Tibial nerve (tissue), 4 donors: ENCODE measurements around the gene ZBTB16. TPM values are rescaled to one million over a fixed set of nuclear protein-coding genes. Genes with fewer than 3 reads are reported as not detected.
A peak's percentile ranks its signal among the peaks of the same experiment; 100 is the strongest.

Experiments used
- DNase-seq, 2 donors: peaks; one replicate each; pipeline ENCODE4 v3.0.0-alpha.2; 2019; ENCODE audit warnings: low spot score in 2 of 2
- H3K27ac ChIP-seq, 4 donors: fragments of 200-600 bp; sonication (generic) in 3 of 4; one replicate each; pipeline ENCODE4 v1.5.1; 2017 to 2019; ENCODE audit warnings: mild to moderate bottlenecking in 1 of 4
- H3K27me3 ChIP-seq, 2 donors: fragments of 200-600 bp; sonication (generic) in 1 of 2; one replicate each; pipeline versions ENCODE4 v1.5.1 to v1.6.0; 2017 to 2019
- H3K36me3 ChIP-seq, 3 donors: fragments of 200-600 bp; sonication (generic); one replicate each; pipeline ENCODE4 v1.5.1; 2018 to 2019
- H3K4me1 ChIP-seq, 4 donors: fragments of 200-600 bp; sonication (generic) in 3 of 4; one replicate each; pipeline ENCODE4 v1.5.1; 2017 to 2019
- H3K4me3 ChIP-seq, 4 donors: fragments of 200-600 bp; sonication (generic) in 3 of 4; one replicate each; pipeline ENCODE4 v1.5.1; 2017 to 2019; ENCODE audit warnings: mild to moderate bottlenecking in 1 of 4, moderate library complexity in 1 of 4
- H3K9me3 ChIP-seq, 4 donors: fragments of 200-600 bp; sonication (generic) in 3 of 4; one replicate each; pipeline ENCODE4 v1.5.1; 2017 to 2019
- CTCF ChIP-seq, 5 experiments: fragments of 200-600 bp in 3 of 5; fragments of 450-650 bp in 2 of 5; sonication (generic) in 3 of 5; IDR thresholded peaks; one replicate each; pipeline ENCODE4 v1.5.1; 2016 to 2019; ENCODE audit warnings: antibody characterized with exemption in 5 of 5, mild to moderate bottlenecking in 3 of 5, moderate library complexity in 2 of 5
- EP300 ChIP-seq, 2 donors: sonication (generic); formaldehyde crosslinking; IDR thresholded peaks; one replicate each; pipeline ENCODE4 v1.6.1; 2017; ENCODE audit warnings: antibody characterized with exemption in 2 of 2, mild to moderate bottlenecking in 1 of 2
- POLR2A ChIP-seq, 2 donors: fragments of 450-650 bp; IDR thresholded peaks; one replicate each; pipeline ENCODE4 v1.6.1; 2017; ENCODE audit warnings: antibody characterized with exemption in 2 of 2, mild to moderate bottlenecking in 2 of 2, moderate library complexity in 2 of 2
- WGBS, 2 donors: methylation state at CpG; one replicate each; pipeline ENCODE4 v1.1.5; 2018; 5-methylcytosine and 5-hydroxymethylcytosine counted together
- total RNA-seq, 4 donors: library from RNA; depleted of rRNA; stranded (reverse); fragments of >200 nt; gene quantifications; one replicate each; pipeline ENCODE4 v1.1.0, GENCODE V29; 2016

Gene ZBTB16
- total RNA-seq, 4 donors from 2014 or later, result 405 to 756 (median 580) TPM

GRCh38 chr11:114070464-114071139 lies 11.1 kb downstream of the ZBTB16 start:
- Histone ChIP-seq H3K4me1 (peaks cover 0 to 96% (median 42%) of the 10 kb centered on the region in 4 donors), H3K27ac (no peak overlapping the region), H3K9me3 (no peaks in the 10 kb centered on the region), H3K4me3 (peak overlapping the region in 1 of 4 donors; percentile 31), H3K36me3 (peaks cover 0 to 90% (median 2%) of the 10 kb centered on the region in 3 donors), H3K27me3 (no peaks in the 10 kb centered on the region)
- no peak for DNase-seq
- TF ChIP-seq POLR2A (IDR thresholded peaks at IDR 0.05) (no peak), EP300 (IDR thresholded peaks at IDR 0.05) (peak in 1 of 2 donors; percentile 32)
- 95 to 96% methylated on average over 7 of the region's 7 CpGs for WGBS, 2 donors

- Histone ChIP-seq H3K36me3 (peaks cover 0 to 89% (median 0%) of the 10 kb centered on the region in 3 donors), H3K4me1 (peaks cover 0 to 96% (median 52%) of the 10 kb centered on the region in 4 donors), H3K9me3 (no peaks in the 10 kb centered on the region), H3K27ac (peak overlapping the region in 2 of 4 donors; percentile 58 to 78), H3K27me3 (no peaks in the 10 kb centered on the region), H3K4me3 (peak overlapping the region in 1 of 4 donors; percentile 20)
- WGBS, 2 donors, result 66 to 70% methylated on average over 9 of the region's 9 CpGs
- TF ChIP-seq CTCF (IDR thresholded peaks at IDR 0.05) (no peak), POLR2A (IDR thresholded peaks at IDR 0.05) (no peak), EP300 (IDR thresholded peaks at IDR 0.05) (no peak)
- no peak for DNase-seq
Observed at GRCh38 chr11:114073007-114073827, 13.7 kb downstream of the ZBTB16 start.

- peaks cover 0 to 96% (median 58%) of the 10 kb centered on the region in 4 donors for H3K4me1 ChIP-seq
- TF ChIP-seq CTCF (IDR thresholded peaks at IDR 0.05) (no peak), EP300 (IDR thresholded peaks at IDR 0.05) (no peak), POLR2A (IDR thresholded peaks at IDR 0.05) (no peak)
- no peaks in the 10 kb centered on the region for H3K9me3 ChIP-seq
- peaks cover 0 to 89% (median 0%) of the 10 kb centered on the region in 3 donors for H3K36me3 ChIP-seq
- no peaks in the 10 kb centered on the region for H3K27me3 ChIP-seq
- DNase-seq, result no peak
- peak overlapping the region in 2 of 4 donors; percentile 58 to 78 for H3K27ac ChIP-seq
- peak overlapping the region in 1 of 4 donors; percentile 20 for H3K4me3 ChIP-seq
- 86 to 97% methylated on average over 11 of the region's 11 CpGs for WGBS, 2 donors
Observed at GRCh38 chr11:114073828-114074381, 14.4 kb downstream of the ZBTB16 start.

- no peaks in the 10 kb centered on the region for H3K9me3 ChIP-seq
- WGBS, 2 donors, result 84 to 85% methylated on average over 21 of the region's 21 CpGs
- H3K4me1 ChIP-seq, result peaks cover 0 to 96% (median 65%) of the 10 kb centered on the region in 4 donors
- H3K36me3 ChIP-seq, result peaks cover 0 to 85% (median 0%) of the 10 kb centered on the region in 3 donors
- DNase-seq, result no peak
- peak overlapping the region in 2 of 4 donors; percentile 26 to 78 for H3K27ac ChIP-seq
- peak overlapping the region in 1 of 4 donors; percentile 20 for H3K4me3 ChIP-seq
- no peaks in the 10 kb centered on the region for H3K27me3 ChIP-seq
- TF ChIP-seq EP300 (IDR thresholded peaks at IDR 0.05), result peak in 1 of 2 donors; percentile 28
- TF ChIP-seq POLR2A (IDR thresholded peaks at IDR 0.05), result no peak
Observed at GRCh38 chr11:114074546-114075343, 15.2 kb downstream of the ZBTB16 start.

- H3K27ac ChIP-seq, result peak overlapping the region in 2 of 4 donors; percentile 26 to 68
- no peak for DNase-seq
Observed at GRCh38 chr11:114075344-114075610, 15.8 kb downstream of the ZBTB16 start.

More at GRCh38 chr11:114075344-114075610, 15.8 kb downstream of the ZBTB16 start:
- Histone ChIP-seq H3K27me3 (no peaks in the 10 kb centered on the region), H3K4me3 (peak overlapping the region in 1 of 4 donors; percentile 33), H3K36me3 (peaks cover 0 to 82% (median 0%) of the 10 kb centered on the region in 3 donors), H3K4me1 (peaks cover 0 to 100% (median 71%) of the 10 kb centered on the region in 4 donors), H3K9me3 (no peaks in the 10 kb centered on the region)
- whole genome bisulfite sequencing, 2 donors, result 91 to 96% methylated on average over 6 of the region's 6 CpGs
- TF ChIP-seq CTCF (IDR thresholded peaks at IDR 0.05), result no peak
- TF ChIP-seq POLR2A (IDR thresholded peaks at IDR 0.05), result no peak
- TF ChIP-seq EP300 (IDR thresholded peaks at IDR 0.05), result no peak
